Ovary (tissue), 3 donors: ENCODE measurements around the gene WDR20.

Experiments
- CTCF ChIP-seq, 3 donors: fragments of 450-650 bp in 2 of 3; fragments of 200-600 bp in 1 of 3; IDR thresholded peaks; one replicate each; pipeline versions ENCODE4 v1.5.1 to v1.8.0; 2016 to 2022; ENCODE audit warnings: antibody characterized with exemption in 3 of 3, mild to moderate bottlenecking in 1 of 3
- EP300 ChIP-seq: sonication (generic); formaldehyde crosslinking; IDR thresholded peaks from one replicate; pipeline ENCODE4 v1.6.1; 2017; ENCODE audit warnings: antibody characterized with exemption
- donor health status: DM: no; HTN: no; CAD: no.

DNA sequence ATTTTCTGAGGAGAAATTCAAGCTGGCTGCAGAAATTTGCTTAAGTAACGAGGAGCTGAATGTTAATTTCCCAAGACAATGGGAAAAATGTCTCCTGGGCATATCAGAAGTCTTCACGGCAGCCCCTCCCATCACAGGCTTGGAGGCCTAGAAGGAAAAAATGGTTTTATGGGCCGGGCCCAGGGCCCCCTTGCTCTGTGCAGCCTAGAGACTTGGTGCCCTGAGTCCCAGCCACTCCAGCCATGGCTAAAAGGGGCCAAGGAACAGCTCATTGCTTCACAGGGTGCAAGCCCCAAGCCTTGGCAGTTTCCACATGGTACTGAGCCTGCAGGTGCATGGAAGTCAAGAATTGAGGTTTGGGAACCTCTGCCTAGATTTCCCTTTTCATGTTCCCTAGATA lies 28.6 kb upstream of the WDR20 start:
- TF ChIP-seq EP300 (no peak), CTCF (IDR thresholded peaks at IDR 0.05) (no peak)
